Measurements from ENCODE around the gene ARHGEF4. TPM values are rescaled to one million over a fixed set of nuclear protein-coding genes. Genes with fewer than 3 reads are reported as not detected.

ARHGEF4 gene
- total and polyA plus RNA-seq, 4 donors, result 1.1 to 6.9 (median 2.2) TPM

Other genes with a start within 250 kb of the ARHGEF4 start
- not detected for gene CFC1, start 237.3 kb upstream of the ARHGEF4 start, total RNA-seq
- gene CFC1, start 237.3 kb upstream of the ARHGEF4 start, polyA plus RNA-seq, result not detected
- not detected for gene POTEJ, start 225.5 kb upstream of the ARHGEF4 start, total RNA-seq
- not detected for gene POTEJ, start 225.5 kb upstream of the ARHGEF4 start, polyA plus RNA-seq
- not detected for gene GPR148, start 107.8 kb upstream of the ARHGEF4 start, total RNA-seq
- gene GPR148, start 107.8 kb upstream of the ARHGEF4 start, polyA plus RNA-seq, result not detected
- gene AMER3, start 81.4 kb upstream of the ARHGEF4 start, total RNA-seq, result not detected
- not detected for gene AMER3, start 81.4 kb upstream of the ARHGEF4 start, polyA plus RNA-seq

All from aorta (tissue), 4 donors.